Measurements from ENCODE around the gene STUB1. TPM values are rescaled to one million over a fixed set of nuclear protein-coding genes. Genes with fewer than 3 reads are reported as not detected.
"Not testable (repeated sequence)": the region's sequence is repeated elsewhere in the genome, so short reads cannot be mapped to it uniquely, and the experiment has no call there.

The STUB1 gene
- total RNA-seq, 1 donor from 2014 or later: 78.3 TPM

GRCh38 chr16:710500-711075 is 30.4 kb downstream of the STUB1 start:
- Mint-ChIP-seq H3K27ac (ENCODE audit: unreplicated experiment) (peak overlapping the region; percentile 98), H3K4me1 (ENCODE audit: low read depth, unreplicated experiment) (peaks cover 20% of the 10 kb centered on the region), H3K4me3 (ENCODE audit: unreplicated experiment) (peak overlapping the region; percentile 80), H3K9me3 (ENCODE audit: unreplicated experiment) (peaks cover 23% of the 10 kb centered on the region), H3K27me3 (ENCODE audit: unreplicated experiment) (peaks cover 23% of the 10 kb centered on the region), H3K36me3 (ENCODE audit: unreplicated experiment) (no peaks in the 10 kb centered on the region)
- DNase-seq: no peak
- TF ChIP-seq CTCF (IDR thresholded peaks at IDR 0.05; ENCODE audit: partially characterized antibody, unreplicated experiment): no peak

GRCh38 chr16:711084-711483 is 30.9 kb downstream of the STUB1 start:
- Mint-ChIP-seq H3K9me3 (ENCODE audit: unreplicated experiment) (peaks cover 23% of the 10 kb centered on the region), H3K4me3 (ENCODE audit: unreplicated experiment) (no peak overlapping the region), H3K4me1 (ENCODE audit: low read depth, unreplicated experiment) (peaks cover 20% of the 10 kb centered on the region), H3K27me3 (ENCODE audit: unreplicated experiment) (peaks cover 23% of the 10 kb centered on the region), H3K36me3 (ENCODE audit: unreplicated experiment) (no peaks in the 10 kb centered on the region), H3K27ac (ENCODE audit: unreplicated experiment) (peak overlapping the region; percentile 98)
- DNase-seq: no peak
- TF ChIP-seq CTCF (IDR thresholded peaks at IDR 0.05; ENCODE audit: partially characterized antibody, unreplicated experiment): no peak

- Mint-ChIP-seq H3K4me3 (ENCODE audit: unreplicated experiment) (no peak overlapping the region), H3K9me3 (ENCODE audit: unreplicated experiment) (peaks cover 21% of the 10 kb centered on the region), H3K27ac (ENCODE audit: unreplicated experiment) (no peak overlapping the region), H3K36me3 (ENCODE audit: unreplicated experiment) (no peaks in the 10 kb centered on the region), H3K4me1 (ENCODE audit: low read depth, unreplicated experiment) (peaks cover 20% of the 10 kb centered on the region), H3K27me3 (ENCODE audit: unreplicated experiment) (peaks cover 26% of the 10 kb centered on the region)
- TF ChIP-seq CTCF (IDR thresholded peaks at IDR 0.05; ENCODE audit: partially characterized antibody, unreplicated experiment): peak; percentile 95
- DNase-seq: peak; percentile 93
Observed at GRCh38 chr16:711548-712320, 31.5 kb downstream of the STUB1 start.

- Mint-ChIP-seq H3K27ac (ENCODE audit: unreplicated experiment) (peak overlapping the region; percentile 48), H3K27me3 (ENCODE audit: unreplicated experiment) (peaks cover 24% of the 10 kb centered on the region), H3K9me3 (ENCODE audit: unreplicated experiment) (peaks cover 15% of the 10 kb centered on the region), H3K4me1 (ENCODE audit: low read depth, unreplicated experiment) (peaks cover 20% of the 10 kb centered on the region), H3K4me3 (ENCODE audit: unreplicated experiment) (peak overlapping the region; percentile 58)
- TF ChIP-seq CTCF (IDR thresholded peaks at IDR 0.05; ENCODE audit: partially characterized antibody, unreplicated experiment): peak; percentile 71
- H3K36me3 Mint-ChIP-seq (ENCODE audit: unreplicated experiment); DNase-seq: not testable (repeated sequence)
Observed at GRCh38 chr16:712740-713250, 32.6 kb downstream of the STUB1 start.

- H3K9me3 Mint-ChIP-seq (ENCODE audit: unreplicated experiment): peaks cover 13% of the 10 kb centered on the region
- H3K27me3 Mint-ChIP-seq (ENCODE audit: unreplicated experiment): peaks cover 18% of the 10 kb centered on the region
- no peak for TF ChIP-seq CTCF (IDR thresholded peaks at IDR 0.05; ENCODE audit: partially characterized antibody, unreplicated experiment)
- H3K4me3 Mint-ChIP-seq (ENCODE audit: unreplicated experiment): peak overlapping the region; percentile 59
- no peaks in the 10 kb centered on the region for H3K36me3 Mint-ChIP-seq (ENCODE audit: unreplicated experiment)
- H3K4me1 Mint-ChIP-seq (ENCODE audit: low read depth, unreplicated experiment): peaks cover 19% of the 10 kb centered on the region
- no peak for DNase-seq
- H3K27ac Mint-ChIP-seq (ENCODE audit: unreplicated experiment): peak overlapping the region; percentile 76
Observed at GRCh38 chr16:714079-714478, 33.9 kb downstream of the STUB1 start.

Measured in glutamatergic neuron (in vitro differentiated cells).